NCI-H187 treated with DMSO at 0.1 percent for 48 hours (cell line): ENCODE results near the gene AQP12B.
"Not testable (repeated sequence)": the region's sequence is repeated elsewhere in the genome, so short reads cannot be mapped to it uniquely, and the experiment has no call there.

ENCODE experiments used
- DNase-seq: peaks from one replicate; lab custom pipeline; 2025; lab: John Stamatoyannopoulos, UW

AQP12B gene

GRCh38 chr2:240683329-240683979, 769 bp upstream of the AQP12B start:
- DNase-seq = not testable (repeated sequence)

DNA sequence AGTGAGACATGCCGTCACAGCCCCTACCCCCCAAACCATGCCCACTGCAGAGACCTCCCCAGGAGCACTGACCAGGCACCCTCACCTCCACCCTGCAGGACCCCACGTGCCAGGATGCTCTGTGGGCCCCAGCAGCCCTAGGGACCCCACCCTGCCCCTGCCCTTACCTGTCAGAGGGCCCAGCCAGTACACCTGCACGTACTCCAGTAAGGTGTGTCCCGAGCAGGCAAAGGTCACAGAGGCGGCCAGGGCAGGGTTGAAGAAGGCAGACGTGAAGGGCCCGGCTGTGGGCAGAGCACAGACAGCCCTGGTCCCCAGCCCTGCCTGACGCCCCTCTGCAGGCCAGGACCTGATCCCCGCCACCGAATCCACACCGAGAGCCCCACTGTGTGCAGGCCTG, 2.5 kb downstream of the AQP12B start:
- DNase-seq = not testable (repeated sequence)

DNA sequence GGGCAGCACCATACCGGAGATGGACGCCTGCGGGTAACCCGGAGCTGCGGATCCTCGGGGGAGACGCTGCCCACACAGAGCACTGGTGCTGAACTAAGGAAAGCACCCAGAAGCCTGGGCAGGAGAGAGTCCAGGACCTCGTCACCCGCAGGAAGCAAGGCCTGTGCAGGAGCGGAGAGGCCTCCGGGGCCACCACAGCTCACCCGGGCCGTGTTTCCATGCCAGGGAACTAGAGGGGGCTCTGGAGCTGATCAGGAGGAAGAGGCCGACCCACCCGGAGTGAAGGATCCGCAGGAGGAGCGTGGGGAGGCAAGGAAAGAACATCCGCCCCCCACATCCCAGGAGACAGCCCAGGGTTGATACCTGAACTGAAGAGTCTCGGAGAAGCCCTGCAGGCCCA, 3.8 kb downstream of the AQP12B start:
- DNase-seq = not testable (repeated sequence)

DNA sequence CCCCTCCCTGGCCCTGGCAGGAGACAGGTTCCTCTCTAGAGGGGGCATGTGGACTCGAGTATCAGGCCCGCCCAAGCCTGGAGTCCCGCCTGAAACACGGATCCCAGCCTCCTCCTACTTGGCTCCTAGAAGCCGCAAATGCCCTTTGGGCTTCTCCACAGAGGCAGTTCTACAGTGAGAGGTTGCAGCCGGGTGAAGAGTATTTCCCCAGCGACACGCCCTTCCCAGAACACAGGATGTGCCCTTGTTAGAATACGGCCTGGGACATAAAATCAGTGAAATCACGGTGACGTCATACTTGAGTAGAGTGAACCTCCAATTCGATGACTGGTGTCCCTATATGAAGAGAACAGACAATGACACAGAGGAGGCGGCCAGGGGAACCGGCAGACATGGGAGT, 4.6 kb downstream of the AQP12B start:
- not testable (repeated sequence) for DNase-seq

GRCh38 chr2:240675345-240675744, 7.3 kb downstream of the AQP12B start:
- not testable (repeated sequence) for DNase-seq

GRCh38 chr2:240674461-240675184, 8.1 kb downstream of the AQP12B start:
- DNase-seq = not testable (repeated sequence)

DNA sequence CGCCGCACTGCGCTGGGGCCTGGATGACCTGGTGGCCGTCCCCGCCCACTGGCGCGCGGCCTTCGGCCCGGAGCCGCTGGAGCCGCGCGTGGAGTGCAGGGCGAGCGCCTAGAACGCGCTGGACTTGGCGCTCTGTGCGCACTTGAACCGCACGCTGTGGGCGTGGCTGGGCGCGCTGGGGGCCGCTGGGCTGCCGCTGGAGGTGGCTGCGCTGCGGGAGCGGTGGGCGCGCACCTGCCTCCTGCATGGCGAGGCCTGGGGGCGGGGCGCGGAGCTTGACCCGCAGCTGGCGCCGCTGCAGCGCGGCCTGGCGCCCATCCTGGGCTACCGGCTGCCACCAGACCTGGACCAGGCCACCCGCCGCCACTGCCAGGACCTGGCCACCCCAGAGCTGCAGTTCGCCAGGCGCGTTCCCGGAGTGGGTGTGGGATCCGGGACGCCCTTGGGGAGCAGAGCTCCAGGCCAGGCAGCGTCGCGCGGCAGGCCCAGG, 9.9 kb downstream of the AQP12B start:
- DNase-seq = no peak

DNA sequence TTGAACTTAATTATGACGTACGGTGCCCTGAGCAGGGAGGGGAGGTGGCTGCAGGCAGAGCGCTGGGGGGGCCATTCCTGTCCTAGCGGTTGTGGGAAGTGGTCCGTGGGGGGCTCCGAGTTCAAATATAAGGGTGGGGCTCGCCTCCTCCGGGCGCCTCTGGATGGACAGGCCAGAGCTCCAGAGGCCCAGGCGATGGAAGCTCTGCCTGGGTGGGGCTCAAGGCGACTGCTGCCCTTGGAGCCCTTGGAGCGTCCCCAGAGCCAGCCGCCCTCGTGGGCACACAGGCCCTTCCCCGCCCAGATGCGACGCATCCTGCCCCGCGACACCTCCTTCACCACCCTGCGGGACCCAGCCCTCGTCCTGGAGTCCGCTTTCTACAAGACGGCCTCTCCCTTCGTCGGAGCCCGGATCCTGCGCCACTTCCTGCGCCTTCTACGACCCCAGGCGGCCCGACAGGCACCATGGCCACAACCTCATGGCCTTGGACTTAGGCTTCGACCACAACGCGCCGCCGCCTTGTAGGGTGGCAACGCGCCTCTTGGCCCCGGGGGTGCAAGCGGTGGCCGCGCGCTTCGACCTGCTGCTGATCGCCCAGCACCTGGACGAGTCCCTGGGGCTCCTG, 10.5 kb downstream of the AQP12B start:
- no peak for DNase-seq

DNA sequence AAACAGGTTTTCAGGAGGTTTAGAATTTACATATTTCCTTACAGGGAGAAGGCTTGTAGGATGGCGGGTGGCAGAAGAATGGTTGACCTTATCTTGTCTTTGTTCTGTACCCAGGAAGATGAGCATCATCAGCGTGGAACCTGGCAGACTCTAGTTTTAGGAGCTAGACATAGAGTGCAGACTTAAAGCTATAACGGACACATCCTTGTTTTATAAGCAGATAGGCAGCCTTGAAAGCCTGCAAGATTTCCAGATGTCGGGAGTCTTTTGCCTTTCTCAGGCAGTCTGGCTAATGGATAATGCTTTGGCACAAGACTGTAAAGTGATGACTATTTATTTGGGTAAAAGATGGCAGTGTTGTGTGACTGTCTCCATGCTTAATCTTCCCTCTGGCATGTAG, 11.7 kb downstream of the AQP12B start:
- no peak for DNase-seq

GRCh38 chr2:240670402-240670801, 12.3 kb downstream of the AQP12B start:
- no peak for DNase-seq

GRCh38 chr2:240664622-240665021, 18.1 kb downstream of the AQP12B start:
- no peak for DNase-seq

DNA sequence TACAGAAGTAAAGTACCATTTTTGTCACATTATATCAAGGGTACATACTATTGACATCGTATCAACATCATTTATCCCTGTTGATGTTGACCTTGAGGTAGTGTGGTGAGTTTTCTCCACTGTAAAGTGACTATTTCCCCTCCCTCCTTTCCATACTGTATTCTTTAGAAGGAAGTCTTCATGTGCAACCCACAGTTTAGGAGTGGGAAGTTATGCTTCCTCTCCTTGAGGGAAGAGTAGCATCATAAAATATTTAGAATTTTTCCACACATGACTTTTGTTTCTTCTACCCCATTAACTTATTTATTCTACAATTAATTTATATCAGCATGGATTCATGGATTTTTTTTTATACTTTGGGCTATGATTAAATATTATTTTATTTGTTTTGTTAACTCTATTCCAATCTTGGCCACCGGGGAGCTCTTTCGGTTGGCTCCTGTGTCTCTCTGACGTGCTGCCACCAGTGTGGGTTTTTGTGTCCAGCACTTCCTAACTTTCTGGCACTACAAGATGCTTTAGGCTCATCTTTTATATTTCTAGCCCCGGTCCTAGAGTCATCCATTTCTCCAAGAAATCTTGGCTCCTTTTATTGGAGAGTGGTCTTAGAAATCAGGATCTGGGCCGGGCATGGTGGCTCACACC, 19.0 kb downstream of the AQP12B start:
- DNase-seq = no peak

DNA sequence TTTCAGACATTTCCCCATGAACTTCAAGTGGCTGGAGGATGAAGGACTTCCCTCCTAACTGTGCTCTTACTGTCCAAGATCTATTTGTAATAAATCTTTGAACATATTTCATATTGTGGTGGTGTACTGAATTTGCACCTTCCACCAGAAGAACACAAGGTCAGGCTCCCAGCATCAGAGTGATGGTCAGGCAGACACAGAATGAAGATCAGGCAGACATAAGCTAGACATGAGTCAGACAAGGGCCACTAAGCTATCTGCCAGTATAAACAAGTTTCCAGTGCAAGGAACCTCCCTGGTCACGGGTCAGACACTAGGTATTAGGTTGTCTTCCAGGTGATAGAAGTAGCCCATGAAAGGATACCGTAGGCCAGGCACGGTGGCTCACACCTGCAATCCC, 20.0 kb downstream of the AQP12B start:
- DNase-seq = no peak

GRCh38 chr2:240659883-240660282, 22.8 kb downstream of the AQP12B start:
- not testable (repeated sequence) for DNase-seq

GRCh38 chr2:240655931-240656886, 26.5 kb downstream of the AQP12B start:
- no peak for DNase-seq

DNA sequence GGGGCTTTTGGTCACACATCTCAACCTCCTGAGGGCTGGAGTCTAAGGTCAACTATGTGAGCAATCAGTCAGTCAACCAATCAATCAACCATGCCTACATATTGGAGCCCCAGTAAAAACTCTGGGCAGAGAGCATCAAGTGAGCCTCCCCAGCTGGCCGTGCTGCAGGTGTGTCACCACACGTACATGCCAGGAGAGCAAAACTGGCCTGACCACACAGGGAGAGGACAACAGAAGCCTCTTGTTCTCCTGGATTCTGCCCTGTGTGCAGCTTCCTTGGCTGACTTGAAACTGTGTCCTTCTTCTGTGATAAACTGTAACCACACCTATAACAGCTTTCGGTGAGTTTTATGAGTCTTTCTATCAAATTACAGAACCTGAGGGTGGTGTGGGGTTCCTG, 31.5 kb downstream of the AQP12B start:
- DNase-seq = no peak

- no peak for DNase-seq
Observed at GRCh38 chr2:240650254-240650965, 32.3 kb downstream of the AQP12B start.

DNA sequence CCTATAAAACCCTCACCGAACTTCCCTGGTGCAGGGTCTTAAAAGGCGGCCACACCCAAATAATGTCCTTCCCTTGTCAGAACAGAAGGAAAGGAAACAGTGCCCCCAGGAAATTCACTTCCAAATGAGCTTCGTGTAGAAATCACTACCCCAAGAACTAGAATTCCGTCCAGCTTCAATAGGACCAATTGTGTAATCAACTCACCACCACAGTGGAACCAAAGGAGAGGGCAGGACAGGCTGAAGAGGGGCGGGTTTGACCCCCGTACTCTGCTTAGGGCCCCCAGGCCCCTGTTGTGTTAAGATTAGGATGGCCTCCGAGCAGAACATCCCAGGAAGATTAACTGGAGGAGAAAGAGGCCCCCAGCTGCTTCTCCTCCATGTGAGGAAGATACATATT, 33.4 kb downstream of the AQP12B start:
- DNase-seq = no peak

- DNase-seq = no peak
Observed at GRCh38 chr2:240648650-240649275, 33.9 kb downstream of the AQP12B start.

GRCh38 chr2:240648155-240648649, 34.5 kb downstream of the AQP12B start:
- no peak for DNase-seq
